ENCODE data around the gene HYDIN.

The HYDIN gene

DNA sequence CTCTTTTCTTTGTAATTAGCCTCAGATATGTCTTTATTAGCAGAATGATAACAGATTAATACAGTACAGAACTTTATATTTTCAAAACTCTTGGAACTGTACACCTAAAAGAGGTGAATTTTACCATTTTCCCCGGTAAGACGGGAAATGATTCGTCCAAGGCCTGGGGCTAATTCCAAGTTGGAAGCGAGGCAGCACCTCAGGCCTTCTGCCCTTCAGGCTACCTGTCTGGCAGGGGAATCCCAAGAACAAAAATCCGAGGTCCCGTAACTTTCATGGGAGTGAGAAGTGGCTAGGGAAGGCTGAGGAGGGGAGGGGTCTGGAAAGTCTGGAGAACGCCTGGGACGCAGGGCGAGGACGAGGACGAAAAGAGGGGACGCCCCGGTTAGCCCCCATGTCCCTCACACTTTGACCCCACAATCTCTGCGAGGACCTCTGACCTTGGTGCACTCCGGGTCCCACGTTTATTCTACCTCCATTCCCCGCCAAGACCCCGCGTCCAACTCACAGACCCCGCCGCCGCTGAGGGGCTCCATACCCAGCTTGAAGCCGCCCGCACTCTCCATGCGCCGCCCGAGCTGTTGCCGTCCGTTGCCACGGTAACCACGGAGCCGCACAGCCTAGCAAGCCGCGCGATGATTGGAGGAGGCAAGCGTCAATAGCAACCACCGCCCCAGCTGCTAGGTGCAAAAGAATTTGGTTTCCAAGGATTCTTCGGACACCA is at the start of gene HYDIN:
Gene HYDIN, minus strand, starts transcription at position 601 of the 724 bp plus-strand sequence. CDS start 43,827 bp downstream, outside the sequence.
- no peak for DNase-seq

DNA sequence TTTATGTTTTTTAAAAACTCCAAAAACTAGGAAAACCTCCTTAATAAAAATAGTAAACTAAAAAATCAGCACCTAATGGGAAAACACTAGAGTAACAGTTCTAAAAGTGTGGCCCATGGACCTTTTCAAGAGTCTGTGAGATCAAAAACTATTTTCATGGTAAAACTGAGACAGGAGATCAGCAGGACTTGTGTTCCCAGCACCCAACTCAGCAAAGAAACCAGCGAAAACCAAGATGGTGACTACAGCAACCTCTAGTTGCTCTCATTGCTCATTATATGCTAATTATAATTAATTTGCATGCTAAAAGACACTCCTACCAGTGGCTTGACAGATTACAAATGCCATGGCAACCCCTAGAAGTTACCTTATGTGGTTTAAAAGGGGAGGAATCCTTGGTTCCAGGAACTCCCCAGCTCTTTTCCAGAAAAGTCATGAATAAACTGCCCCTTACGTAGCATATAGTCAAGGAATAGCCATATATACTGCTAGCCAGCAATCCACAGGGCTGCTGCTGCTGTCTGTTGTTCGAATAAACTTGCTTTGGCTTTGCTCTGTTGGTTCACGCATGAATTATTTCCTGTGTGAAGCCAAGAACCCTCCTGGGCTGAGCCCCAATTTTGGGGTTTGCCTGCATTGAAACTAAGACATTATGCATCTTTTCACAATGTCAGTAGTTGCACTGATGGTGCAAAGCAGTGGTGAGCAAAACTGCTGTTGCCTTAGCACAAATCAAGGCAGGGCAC is 46.2 kb upstream of the HYDIN start:
- DNase-seq, result no peak

DNA sequence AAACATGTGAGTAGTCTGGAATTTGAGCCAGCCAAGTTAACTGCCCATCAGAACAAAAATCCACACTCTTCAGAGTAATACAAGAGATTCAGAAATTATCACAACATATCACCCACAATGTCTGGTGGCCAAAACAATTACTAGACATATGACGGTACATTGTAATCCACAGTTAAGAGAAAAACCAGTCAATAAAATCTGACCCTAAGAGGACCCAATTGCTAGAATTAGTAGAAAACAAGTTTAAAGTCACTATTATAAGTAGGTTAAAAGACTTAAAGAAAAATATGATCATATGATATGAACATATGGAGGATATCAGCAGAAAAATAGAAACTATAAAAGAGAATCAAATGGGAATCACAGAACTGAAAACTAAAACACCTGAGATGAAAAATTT is 42.9 kb upstream of the HYDIN start:
- no peak for DNase-seq

DNA sequence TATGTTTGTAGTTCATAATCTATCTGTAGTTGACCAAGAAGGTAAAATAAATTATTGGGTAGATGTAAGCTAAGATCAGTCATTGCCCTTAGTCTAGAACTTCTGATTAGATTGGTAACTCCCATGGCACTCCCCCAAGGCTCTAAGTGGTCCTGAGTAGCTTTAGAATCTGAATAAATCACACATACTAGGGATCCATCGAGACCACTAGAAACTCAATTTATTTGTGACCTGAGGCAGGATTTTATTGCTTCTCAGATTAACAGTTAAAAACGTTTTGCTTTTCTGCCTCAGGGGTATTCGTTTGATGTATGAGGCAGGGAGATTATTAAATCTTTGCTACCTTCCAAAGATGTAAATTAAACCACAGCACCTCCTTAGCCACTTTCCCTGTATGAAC is 33.8 kb upstream of the HYDIN start:
- no peak for DNase-seq

- no peak for DNase-seq
These were observed 33.1 kb upstream of the HYDIN start for GRCh38 chr16:71263582-71263981.

DNA sequence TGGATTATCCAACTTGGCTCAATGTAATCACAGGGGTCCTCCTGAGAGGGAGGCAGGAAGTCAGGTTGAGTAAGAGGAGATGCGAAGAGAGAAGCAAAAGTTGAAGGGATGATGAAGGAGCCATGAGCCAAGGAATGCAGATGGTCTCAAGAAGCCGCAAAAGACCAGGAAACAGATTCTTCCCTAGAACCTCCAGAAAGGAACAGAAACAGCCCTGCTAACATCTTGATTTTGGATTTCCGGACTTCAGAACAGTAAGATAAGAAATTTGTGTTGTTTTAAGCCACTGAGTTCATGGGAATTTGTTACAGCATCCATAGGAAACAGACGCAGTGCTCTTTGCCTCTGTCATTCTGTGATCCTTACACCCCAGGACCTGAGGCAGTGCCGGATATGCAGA is 31.9 kb upstream of the HYDIN start:
- no peak for DNase-seq

GRCh38 chr16:71260995-71261394 is 30.5 kb upstream of the HYDIN start:
- DNase-seq, result no peak

DNA sequence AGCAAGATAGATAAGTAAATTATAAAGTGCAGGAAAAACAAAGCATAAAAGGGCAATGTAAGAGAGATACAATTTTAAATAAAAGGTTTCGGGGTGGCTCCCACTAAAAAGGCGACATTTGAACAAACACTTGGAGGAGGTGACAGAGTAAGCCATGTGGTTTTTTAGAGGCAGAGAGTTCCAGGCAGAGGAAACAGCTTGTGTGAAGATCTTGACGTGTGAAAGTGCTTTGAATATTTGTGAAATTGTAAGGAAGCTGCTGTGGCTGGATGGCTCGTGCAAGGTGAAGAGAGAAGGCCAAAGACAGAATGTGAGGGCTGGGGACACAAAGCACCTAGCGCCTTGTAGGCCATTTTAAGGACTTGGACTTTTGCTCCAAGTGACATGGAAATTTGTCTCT is 28.6 kb upstream of the HYDIN start:
- no peak for DNase-seq

DNA sequence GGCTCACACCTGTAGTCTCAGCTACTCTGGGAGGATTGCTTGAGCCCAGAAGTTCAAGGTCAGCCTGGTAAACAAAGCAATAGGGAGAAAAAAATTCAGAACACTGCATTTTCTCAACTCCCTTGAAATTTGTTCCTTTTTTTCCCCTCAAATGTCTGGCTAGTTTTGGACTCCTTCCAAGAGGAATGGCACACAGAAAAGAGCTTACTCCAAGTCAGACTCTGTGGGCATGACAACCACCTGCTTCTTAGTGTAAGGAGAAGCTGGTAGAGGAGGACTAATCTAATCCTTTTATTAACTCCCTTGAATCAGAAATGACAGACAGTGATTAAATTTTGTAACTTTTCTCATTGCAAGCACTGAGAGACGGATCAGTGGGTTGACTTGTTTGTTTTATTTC is 27.9 kb upstream of the HYDIN start:
- no peak for DNase-seq

DNA sequence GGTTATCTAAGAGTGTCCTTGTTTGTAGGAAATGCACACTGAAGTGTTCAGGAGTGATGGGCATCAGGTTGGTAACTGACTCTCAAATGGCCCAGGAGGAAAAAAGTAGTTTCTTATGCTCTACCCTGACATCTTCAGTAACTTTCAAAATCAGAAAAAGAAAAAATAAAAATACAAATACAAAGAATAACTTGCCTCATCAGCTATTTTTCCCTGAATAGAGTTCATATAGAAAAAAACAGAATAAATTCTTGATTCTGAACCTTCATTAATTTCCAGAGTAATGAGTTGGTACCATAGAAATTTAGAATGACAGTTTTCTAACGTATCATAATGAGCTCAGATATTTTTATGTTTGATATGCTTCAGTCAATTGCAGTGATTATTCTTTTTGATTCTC is 27.2 kb upstream of the HYDIN start:
- no peak for DNase-seq

GRCh38 chr16:71255721-71256120 is 25.2 kb upstream of the HYDIN start:
- no peak for DNase-seq

DNA sequence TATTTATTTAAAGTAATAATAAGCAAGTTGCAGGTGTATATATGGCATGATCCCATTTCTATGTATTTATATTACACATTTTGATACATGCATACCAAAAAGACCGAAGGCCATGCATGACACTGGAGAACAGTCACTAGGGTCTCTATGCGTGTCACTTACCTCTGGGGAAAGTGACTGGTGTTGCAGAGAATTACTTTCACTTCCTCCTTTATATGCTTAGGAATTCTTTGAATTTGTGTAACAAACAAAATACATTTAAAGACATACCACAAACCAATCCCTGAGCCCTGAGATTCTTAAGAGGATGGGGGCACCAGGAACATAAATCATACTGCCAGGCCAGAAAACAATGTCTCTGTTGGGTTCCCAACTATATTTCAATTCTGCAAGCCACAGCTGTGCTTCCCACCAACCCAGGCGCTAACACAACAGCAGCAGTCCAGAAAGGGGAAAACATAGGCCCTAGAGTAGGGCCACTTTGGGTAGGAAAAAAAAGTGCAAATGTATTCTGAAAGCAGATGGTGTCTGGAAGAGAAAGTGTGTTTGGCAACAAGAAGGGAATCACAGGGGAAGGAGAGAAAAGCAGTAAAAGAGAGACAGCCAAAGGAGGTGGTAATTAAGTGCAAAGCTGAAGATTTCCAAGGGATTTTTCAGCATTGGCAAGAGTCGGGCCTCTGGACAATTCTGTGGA is 24.5 kb upstream of the HYDIN start:
- no peak for DNase-seq

DNA sequence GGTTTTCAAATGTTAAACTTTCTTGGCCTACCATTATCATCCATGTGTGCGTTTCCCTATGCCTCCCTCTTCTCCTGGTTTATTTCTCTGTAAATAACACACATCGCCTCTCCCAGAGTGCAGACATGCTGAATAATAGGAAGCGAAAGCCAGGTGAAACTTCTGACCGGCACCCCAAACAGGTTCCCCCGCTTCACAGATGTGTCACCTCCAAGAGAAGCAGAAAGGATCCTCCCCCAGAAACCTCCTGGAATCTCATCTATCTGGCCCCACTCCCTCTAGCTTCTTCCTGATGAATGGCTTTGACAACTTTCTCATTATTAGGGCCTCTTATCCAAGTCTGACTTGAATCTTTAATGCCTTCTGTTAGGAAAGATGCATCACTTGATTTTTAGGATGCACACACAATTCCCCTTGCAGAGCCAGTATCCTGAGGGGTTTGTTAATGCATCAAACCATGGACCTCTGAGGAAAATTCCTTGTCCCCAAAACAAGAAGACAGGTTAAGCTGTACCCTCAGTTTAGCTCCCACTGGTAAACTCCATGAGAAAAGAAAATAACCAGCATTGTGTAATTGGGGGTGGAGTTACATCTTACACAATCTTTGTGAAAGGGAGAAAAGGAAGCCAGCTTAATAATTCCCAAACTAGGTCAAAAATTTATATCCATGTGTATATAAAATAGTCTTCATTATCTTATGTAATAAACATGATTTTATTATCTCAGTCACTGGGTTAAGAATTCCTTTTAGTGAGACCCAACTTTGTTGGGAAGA is 20.1 kb upstream of the HYDIN start:
- no peak for DNase-seq

GRCh38 chr16:71249399-71249798 is 18.9 kb upstream of the HYDIN start:
- DNase-seq, result no peak

DNA sequence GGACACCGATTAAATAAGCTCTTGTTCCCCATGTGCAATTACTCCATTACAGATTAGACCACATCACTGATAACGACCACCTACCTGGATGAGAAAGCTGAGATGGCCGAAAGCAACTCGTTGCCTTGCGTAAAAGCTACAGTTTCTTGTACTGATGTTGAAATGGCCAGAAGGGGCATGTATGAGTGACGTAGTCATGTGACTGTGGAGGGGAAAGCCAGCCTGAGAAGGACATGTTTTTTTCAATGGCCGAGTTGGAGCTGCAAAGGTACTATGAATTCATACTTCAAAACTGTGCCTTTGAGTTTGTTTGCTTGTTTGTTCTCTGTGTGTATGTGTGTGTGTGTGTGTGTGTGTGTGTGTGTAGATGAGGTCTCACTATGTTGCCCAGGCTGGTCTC is 17.0 kb upstream of the HYDIN start:
- DNase-seq, result no peak

DNA sequence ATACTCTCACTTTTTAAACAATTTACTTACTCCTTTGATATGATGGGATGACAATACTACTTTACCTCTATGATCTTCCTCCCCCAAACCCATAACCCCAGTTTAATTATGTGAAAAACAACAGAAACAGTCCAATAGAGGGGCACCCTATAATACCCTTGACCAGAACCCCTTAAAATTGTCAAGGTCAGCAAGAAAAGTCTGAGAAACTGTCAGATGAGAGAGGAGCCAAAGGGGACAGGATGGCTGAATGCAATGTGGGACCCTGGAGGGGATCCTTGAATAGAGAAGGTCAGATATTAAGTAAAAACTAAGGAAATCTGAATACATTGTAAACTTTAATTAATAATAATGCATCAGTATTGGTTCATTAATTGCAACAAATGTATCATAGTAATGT is 15.8 kb upstream of the HYDIN start:
- DNase-seq, result no peak

GRCh38 chr16:71244521-71244920 is 14.0 kb upstream of the HYDIN start:
- DNase-seq, result no peak

DNA sequence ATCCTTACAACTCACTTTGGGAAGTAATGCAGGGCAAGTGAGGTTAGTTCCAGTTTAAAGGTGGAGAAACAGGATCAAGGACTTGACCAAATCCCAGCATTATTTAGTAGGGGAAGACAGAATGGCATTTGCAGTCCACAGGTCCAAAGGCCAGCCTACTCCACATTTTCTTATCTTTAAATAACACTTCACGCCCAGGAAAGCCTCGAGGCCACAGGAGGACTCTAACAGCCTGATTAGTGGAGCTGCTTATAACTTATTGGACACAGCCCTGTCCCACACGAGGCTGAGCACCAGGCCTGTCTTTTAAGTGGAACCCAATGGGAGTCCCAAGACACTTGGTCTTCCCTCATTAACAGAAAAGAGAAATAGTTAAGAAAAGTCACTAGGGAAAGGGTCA is 12.1 kb upstream of the HYDIN start:
- no peak for DNase-seq

DNA sequence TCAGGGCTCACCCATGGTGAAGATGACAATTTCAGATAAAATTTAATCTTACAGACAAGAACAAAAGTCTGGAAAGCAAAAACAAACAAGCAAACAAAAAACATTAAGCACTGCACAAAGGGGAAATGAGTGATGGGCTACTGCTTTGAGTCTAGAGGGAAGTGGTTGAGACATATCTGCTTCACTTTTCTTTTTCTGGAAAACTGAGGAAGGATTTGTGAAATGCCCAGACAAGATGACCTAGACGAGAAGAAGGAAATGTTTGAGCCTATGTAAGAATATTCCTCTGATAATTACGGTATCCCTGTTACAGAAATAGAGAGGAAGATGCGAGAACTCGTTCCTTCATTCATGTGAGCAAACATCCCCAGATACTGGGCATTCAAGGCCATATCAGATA is 11.5 kb upstream of the HYDIN start:
- no peak for DNase-seq

DNA sequence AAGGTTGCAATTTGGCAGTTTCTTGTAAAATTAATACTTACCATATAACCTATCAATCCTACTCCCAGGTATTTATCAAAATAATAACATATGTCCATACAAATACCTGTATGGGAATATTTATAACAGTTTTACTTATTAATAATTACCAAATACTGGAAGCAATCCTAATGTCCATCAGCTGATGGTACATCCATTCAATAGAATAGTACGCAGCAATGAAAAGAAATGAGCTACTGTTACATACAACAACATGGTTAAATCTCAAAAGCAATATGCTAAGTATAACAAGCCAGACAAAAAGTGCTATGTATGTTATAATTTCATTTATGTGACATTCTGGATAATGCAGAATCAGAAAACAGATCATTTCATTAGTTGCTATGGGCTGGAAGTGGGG is 1.2 kb downstream of the HYDIN start:
- no peak for DNase-seq

- no peak for DNase-seq
These were observed 4.0 kb downstream of the HYDIN start for GRCh38 chr16:71226229-71227141.

DNA sequence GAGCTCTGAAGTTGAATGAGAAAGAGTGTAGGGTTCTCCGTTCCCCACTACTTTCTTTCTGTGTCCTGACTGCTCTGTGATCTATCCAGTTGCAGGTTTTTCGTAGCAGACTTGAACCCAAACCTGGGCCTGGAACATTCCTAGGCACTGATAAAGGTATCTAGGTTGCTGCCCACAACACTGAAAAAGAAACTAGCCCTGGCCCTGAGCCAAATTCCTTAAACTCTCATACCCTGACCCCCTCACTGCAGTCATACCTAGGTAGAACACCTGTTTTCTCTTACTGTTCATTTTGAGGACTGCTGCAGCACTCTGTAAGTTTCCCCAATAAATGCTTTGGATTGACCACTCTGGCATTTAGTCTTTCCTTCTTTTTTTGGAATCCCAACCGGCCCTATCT is 5.4 kb downstream of the HYDIN start:
- no peak for DNase-seq
